ENCODE data around the gene RBMS2. TPM values are rescaled to one million over a fixed set of nuclear protein-coding genes. Genes with fewer than 3 reads are reported as not detected.
A peak's percentile ranks its signal among the peaks of the same experiment; 100 is the strongest.

The RBMS2 gene
- polyA plus RNA-seq (2013, experiment 1 of 2), result 28.7 TPM
- polyA plus RNA-seq (2013, experiment 2 of 2), result 27.1 TPM

GRCh38 chr12:56521590-56522371, at the start of gene RBMS2:
Gene RBMS2, plus strand, starts transcription at chr12:56521820. Its CDS starts 204 bp downstream, at chr12:56522024.
- Histone ChIP-seq H3K36me3 (ENCODE audit: control insufficient read depth, insufficient read depth, low read length) (no peaks in the 10 kb centered on the region), H3K79me2 (ENCODE audit: control insufficient read depth, insufficient read depth, low read length) (peaks cover 24% of the 10 kb centered on the region), H3K27ac (ENCODE audit: low read depth, low read length) (peak within 1 kb of the TSS; percentile 74), H2BK15ac (replicated peaks; ENCODE audit: low read depth) (peak within 1 kb of the TSS; percentile 98), H3K18ac (ENCODE audit: low read length) (peak within 1 kb of the TSS; percentile 90), H2AK5ac (ENCODE audit: low read length) (peak within 1 kb of the TSS; percentile 11), H3K4me1 (ENCODE audit: control insufficient read depth, low read depth, low read length) (peaks cover 2% of the 10 kb centered on the region), H3K79me1 (ENCODE audit: low read length) (no peaks in the 10 kb centered on the region), H3K4me2 (ENCODE audit: low read length) (peak within 1 kb of the TSS; percentile 82), H2BK120ac (ENCODE audit: low read depth, low read length) (peak within 1 kb of the TSS; percentile 45), H3K56ac (ENCODE audit: low read length) (peak within 1 kb of the TSS; percentile 90), H4K8ac (ENCODE audit: low read depth, low read length) (no peak within 1 kb of the TSS), H3K4me3 (ENCODE audit: low read length) (peak within 1 kb of the TSS; percentile 77), H3K9ac (ENCODE audit: low read length) (peak within 1 kb of the TSS; percentile 84), H4K5ac (ENCODE audit: low read length) (peak within 1 kb of the TSS; percentile 64), H3K27me3 (ENCODE audit: insufficient read depth, low read length, poor library complexity) (no peaks in the 10 kb centered on the region), H3K4ac (ENCODE audit: low read depth, low read length) (peak within 1 kb of the TSS; percentile 70), H3K23ac (ENCODE audit: low read length) (no peak within 1 kb of the TSS), H2BK5ac (ENCODE audit: low read length) (peak within 1 kb of the TSS; percentile 35)
- peak; percentile 98 for DNase-seq
- WGBS (ENCODE audit: extremely low coverage, insufficient coverage, low lambda C conversion rate), result no CpG with 5 or more reads among the region's 15 CpGs

GRCh38 chr12:56474389-56474788, 47.2 kb upstream of the RBMS2 start:
- no peak overlapping the region for H3K4me3 ChIP-seq (ENCODE audit: low read length)
- H2BK15ac ChIP-seq (replicated peaks; ENCODE audit: low read depth), result no peak overlapping the region
- H3K36me3 ChIP-seq (ENCODE audit: control insufficient read depth, insufficient read depth, low read length), result no peaks in the 10 kb centered on the region
- H3K56ac ChIP-seq (ENCODE audit: low read length), result no peak overlapping the region
- no peak overlapping the region for H2AK5ac ChIP-seq (ENCODE audit: low read length)
- H2BK5ac ChIP-seq (ENCODE audit: low read length), result no peak overlapping the region
- H2BK120ac ChIP-seq (ENCODE audit: low read depth, low read length), result no peak overlapping the region
- no peak overlapping the region for H4K5ac ChIP-seq (ENCODE audit: low read length)
- peaks cover 5% of the 10 kb centered on the region for H3K79me2 ChIP-seq (ENCODE audit: control insufficient read depth, insufficient read depth, low read length)
- no peak overlapping the region for H3K27ac ChIP-seq (ENCODE audit: low read depth, low read length)
- H4K8ac ChIP-seq (ENCODE audit: low read depth, low read length), result no peak overlapping the region
- no peak overlapping the region for H3K23ac ChIP-seq (ENCODE audit: low read length)
- peaks cover 7% of the 10 kb centered on the region for H3K79me1 ChIP-seq (ENCODE audit: low read length)
- no peak overlapping the region for H3K4me2 ChIP-seq (ENCODE audit: low read length)
- no peak overlapping the region for H3K9ac ChIP-seq (ENCODE audit: low read length)
- H3K4me1 ChIP-seq (ENCODE audit: control insufficient read depth, low read depth, low read length), result peaks cover 2% of the 10 kb centered on the region
- WGBS (ENCODE audit: extremely low coverage, insufficient coverage, low lambda C conversion rate), result no CpG with 5 or more reads among the region's 9 CpGs
- DNase-seq, result no peak
- H3K27me3 ChIP-seq (ENCODE audit: insufficient read depth, low read length, poor library complexity), result no peaks in the 10 kb centered on the region
- H3K4ac ChIP-seq (ENCODE audit: low read depth, low read length), result no peak overlapping the region
- H3K18ac ChIP-seq (ENCODE audit: low read length), result no peak overlapping the region

- no peak overlapping the region for H3K56ac ChIP-seq (ENCODE audit: low read length)
Observed at GRCh38 chr12:56476143-56476542, 45.5 kb upstream of the RBMS2 start.

GRCh38 chr12:56476972-56477432, 44.6 kb upstream of the RBMS2 start:
- H2AK5ac ChIP-seq (ENCODE audit: low read length), result no peak overlapping the region
- H3K79me1 ChIP-seq (ENCODE audit: low read length), result no peaks in the 10 kb centered on the region
- peak; percentile 40 for DNase-seq
- no peak overlapping the region for H2BK15ac ChIP-seq (replicated peaks; ENCODE audit: low read depth)
- H3K56ac ChIP-seq (ENCODE audit: low read length), result no peak overlapping the region
- H3K4ac ChIP-seq (ENCODE audit: low read depth, low read length), result no peak overlapping the region
- H3K36me3 ChIP-seq (ENCODE audit: control insufficient read depth, insufficient read depth, low read length), result no peaks in the 10 kb centered on the region
- no peak overlapping the region for H4K8ac ChIP-seq (ENCODE audit: low read depth, low read length)
- H3K4me1 ChIP-seq (ENCODE audit: control insufficient read depth, low read depth, low read length), result no peaks in the 10 kb centered on the region
- no peaks in the 10 kb centered on the region for H3K27me3 ChIP-seq (ENCODE audit: insufficient read depth, low read length, poor library complexity)
- WGBS (ENCODE audit: extremely low coverage, insufficient coverage, low lambda C conversion rate), result no CpG with 5 or more reads among the region's 1 CpG
- H3K27ac ChIP-seq (ENCODE audit: low read depth, low read length), result no peak overlapping the region
- H3K4me2 ChIP-seq (ENCODE audit: low read length), result no peak overlapping the region
- H3K79me2 ChIP-seq (ENCODE audit: control insufficient read depth, insufficient read depth, low read length), result no peaks in the 10 kb centered on the region
- H3K4me3 ChIP-seq (ENCODE audit: low read length), result no peak overlapping the region
- H3K23ac ChIP-seq (ENCODE audit: low read length), result no peak overlapping the region
- H2BK120ac ChIP-seq (ENCODE audit: low read depth, low read length), result no peak overlapping the region
- no peak overlapping the region for H2BK5ac ChIP-seq (ENCODE audit: low read length)
- no peak overlapping the region for H4K5ac ChIP-seq (ENCODE audit: low read length)
- H3K18ac ChIP-seq (ENCODE audit: low read length), result no peak overlapping the region
- H3K9ac ChIP-seq (ENCODE audit: low read length), result no peak overlapping the region

More at GRCh38 chr12:56476143-56476542, 45.5 kb upstream of the RBMS2 start:
- Histone ChIP-seq H3K36me3 (ENCODE audit: control insufficient read depth, insufficient read depth, low read length) (no peaks in the 10 kb centered on the region), H3K18ac (ENCODE audit: low read length) (no peak overlapping the region), H4K5ac (ENCODE audit: low read length) (no peak overlapping the region), H2BK5ac (ENCODE audit: low read length) (no peak overlapping the region), H3K79me1 (ENCODE audit: low read length) (peaks cover 5% of the 10 kb centered on the region), H3K79me2 (ENCODE audit: control insufficient read depth, insufficient read depth, low read length) (no peaks in the 10 kb centered on the region), H3K27ac (ENCODE audit: low read depth, low read length) (no peak overlapping the region), H2BK120ac (ENCODE audit: low read depth, low read length) (no peak overlapping the region), H3K23ac (ENCODE audit: low read length) (no peak overlapping the region), H3K4me1 (ENCODE audit: control insufficient read depth, low read depth, low read length) (no peaks in the 10 kb centered on the region), H3K4me3 (ENCODE audit: low read length) (no peak overlapping the region), H3K4ac (ENCODE audit: low read depth, low read length) (no peak overlapping the region), H2BK15ac (replicated peaks; ENCODE audit: low read depth) (no peak overlapping the region), H3K4me2 (ENCODE audit: low read length) (no peak overlapping the region), H3K27me3 (ENCODE audit: insufficient read depth, low read length, poor library complexity) (no peaks in the 10 kb centered on the region), H4K8ac (ENCODE audit: low read depth, low read length) (no peak overlapping the region), H3K9ac (ENCODE audit: low read length) (no peak overlapping the region), H2AK5ac (ENCODE audit: low read length) (no peak overlapping the region)
- no peak for DNase-seq
- no CpG with 5 or more reads among the region's 6 CpGs for WGBS (ENCODE audit: extremely low coverage, insufficient coverage, low lambda C conversion rate)

- no peak overlapping the region for H3K9ac ChIP-seq (ENCODE audit: low read length)
- H3K18ac ChIP-seq (ENCODE audit: low read length), result no peak overlapping the region
- no CpG with 5 or more reads among the region's 6 CpGs for WGBS (ENCODE audit: extremely low coverage, insufficient coverage, low lambda C conversion rate)
- no peaks in the 10 kb centered on the region for H3K79me1 ChIP-seq (ENCODE audit: low read length)
- no peak overlapping the region for H3K4me3 ChIP-seq (ENCODE audit: low read length)
- H3K79me2 ChIP-seq (ENCODE audit: control insufficient read depth, insufficient read depth, low read length), result no peaks in the 10 kb centered on the region
- no peak overlapping the region for H3K27ac ChIP-seq (ENCODE audit: low read depth, low read length)
- peak overlapping the region; percentile 66 for H3K23ac ChIP-seq (ENCODE audit: low read length)
- no peak overlapping the region for H2BK15ac ChIP-seq (replicated peaks; ENCODE audit: low read depth)
- no peak overlapping the region for H3K4ac ChIP-seq (ENCODE audit: low read depth, low read length)
- DNase-seq, result no peak
- H4K5ac ChIP-seq (ENCODE audit: low read length), result no peak overlapping the region
- H2AK5ac ChIP-seq (ENCODE audit: low read length), result no peak overlapping the region
- H3K4me2 ChIP-seq (ENCODE audit: low read length), result no peak overlapping the region
- no peak overlapping the region for H3K56ac ChIP-seq (ENCODE audit: low read length)
- no peaks in the 10 kb centered on the region for H3K36me3 ChIP-seq (ENCODE audit: control insufficient read depth, insufficient read depth, low read length)
- H3K4me1 ChIP-seq (ENCODE audit: control insufficient read depth, low read depth, low read length), result no peaks in the 10 kb centered on the region
- H2BK5ac ChIP-seq (ENCODE audit: low read length), result no peak overlapping the region
- H2BK120ac ChIP-seq (ENCODE audit: low read depth, low read length), result no peak overlapping the region
- H4K8ac ChIP-seq (ENCODE audit: low read depth, low read length), result no peak overlapping the region
- H3K27me3 ChIP-seq (ENCODE audit: insufficient read depth, low read length, poor library complexity), result no peaks in the 10 kb centered on the region
Observed at GRCh38 chr12:56477521-56478225, 43.9 kb upstream of the RBMS2 start.

All from mesendoderm (in vitro differentiated cells).